Stimulated activated CD8-positive, alpha-beta memory T cell treated with anti-CD3 and anti-CD28 coated beads, Interleukin-2, amount 100 ng/mL, for 1 hour (primary cell): ENCODE data around the gene CDK19.
"Not testable (repeated sequence)": the region's sequence is repeated elsewhere in the genome, so short reads cannot be mapped to it uniquely, and the experiment has no call there.

Experiments used
- DNase-seq, 2 donors: peaks; one replicate each; pipeline ENCODE4 v3.0.0-alpha.2; 2020; ENCODE audit warnings: low read depth in 2 of 2

Gene CDK19

GRCh38 chr6:110815411-110816409 is at the start of gene CDK19:
Gene CDK19 (minus strand): TSS chr6:110815469. CDS start chr6:110815136, 333 bp downstream.
- peak; percentile 95 to 96 for DNase-seq

GRCh38 chr6:110864824-110865223 is 49.6 kb upstream of the CDK19 start:
- DNase-seq, result no peak

- no peak for DNase-seq
Measured at GRCh38 chr6:110859335-110859792, 44.1 kb upstream of the CDK19 start.

GRCh38 chr6:110858562-110859214 is 43.4 kb upstream of the CDK19 start:
- no peak for DNase-seq

- DNase-seq, result no peak
Measured at GRCh38 chr6:110858016-110858415, 42.7 kb upstream of the CDK19 start.

- DNase-seq, result no peak
Measured at GRCh38 chr6:110856296-110856695, 41.0 kb upstream of the CDK19 start.

- DNase-seq, result no peak
Measured at GRCh38 chr6:110853754-110854477, 38.6 kb upstream of the CDK19 start.

- no peak for DNase-seq
Measured at GRCh38 chr6:110852773-110853172, 37.5 kb upstream of the CDK19 start.

GRCh38 chr6:110849781-110850180 is 34.5 kb upstream of the CDK19 start:
- DNase-seq, result no peak

- DNase-seq, result no peak
Measured at GRCh38 chr6:110841266-110841665, 26.0 kb upstream of the CDK19 start.

- DNase-seq, result not testable (repeated sequence)
Measured at GRCh38 chr6:110835751-110836150, 20.5 kb upstream of the CDK19 start.

GRCh38 chr6:110833831-110834230 is 18.6 kb upstream of the CDK19 start:
- DNase-seq, result no peak

- no peak for DNase-seq
Measured at GRCh38 chr6:110831405-110831804, 16.1 kb upstream of the CDK19 start.

- no peak for DNase-seq
Measured at GRCh38 chr6:110828396-110828795, 13.1 kb upstream of the CDK19 start.

- no peak for DNase-seq
Measured at GRCh38 chr6:110826236-110827129, 11.2 kb upstream of the CDK19 start.

- no peak for DNase-seq
Measured at GRCh38 chr6:110823146-110823545, 7.9 kb upstream of the CDK19 start.

GRCh38 chr6:110822249-110822648 is 7.0 kb upstream of the CDK19 start:
- DNase-seq, result no peak

GRCh38 chr6:110816677-110817076 is 1.4 kb upstream of the CDK19 start:
- no peak for DNase-seq

- DNase-seq, result no peak
Measured at GRCh38 chr6:110815015-110815410, 256 bp downstream of the CDK19 start.

- peak; percentile 28 to 37 for DNase-seq
Measured at GRCh38 chr6:110814102-110815014, 911 bp downstream of the CDK19 start.
